Parathyroid adenoma (tissue), 2 donors: ENCODE data around the gene DNM1.

Experiments
- H2AFZ ChIP-seq: fragments of 300-600 bp; sonication (generic); one replicate; pipeline ENCODE4 v1.7.0; 2017; ENCODE audit warnings: antibody characterized with exemption, mild to moderate bottlenecking
- H3K27ac ChIP-seq: fragments of 300-600 bp; sonication (generic); one replicate; pipeline ENCODE4 v1.7.0; 2017
- H3K27me3 ChIP-seq: fragments of 300-600 bp; sonication (generic); one replicate; pipeline ENCODE4 v1.7.0; 2017; ENCODE audit warnings: low read length; ENCODE audit not compliant: control insufficient read depth, insufficient read depth
- H3K36me3 ChIP-seq: fragments of 300-600 bp; sonication (generic); one replicate; pipeline ENCODE4 v1.7.0; 2017; ENCODE audit warnings: low read length; ENCODE audit not compliant: control insufficient read depth, insufficient read depth
- H3K4me1 ChIP-seq: fragments of 300-600 bp; sonication (generic); one replicate; pipeline ENCODE4 v1.7.0; 2017; ENCODE audit warnings: control low read depth
- H3K4me2 ChIP-seq: fragments of 300-600 bp; sonication (generic); one replicate; pipeline ENCODE4 v1.7.0; 2017; ENCODE audit warnings: low read length
- H3K4me3 ChIP-seq: fragments of 300-600 bp; sonication (generic); one replicate; pipeline ENCODE4 v1.7.0; 2017; ENCODE audit warnings: low read depth, low read length
- H3K79me2 ChIP-seq: fragments of 300-600 bp; sonication (generic); one replicate; pipeline ENCODE4 v1.7.0; 2017; ENCODE audit warnings: control low read depth
- H3K9ac ChIP-seq: fragments of 300-600 bp; sonication (generic); one replicate; pipeline ENCODE4 v1.7.0; 2017; ENCODE audit warnings: mild to moderate bottlenecking
- H3K9me3 ChIP-seq: fragments of 300-600 bp; sonication (generic); one replicate; pipeline ENCODE4 v1.7.0; 2017; ENCODE audit warnings: low read length; ENCODE audit not compliant: control insufficient read depth
- TF ChIP-seq, protein P1 (sequence below): fragments of 300-600 bp; sonication (generic); IDR thresholded peaks from one replicate; pipeline ENCODE4 v1.7.0; 2017; ENCODE audit warnings: antibody characterized with exemption, mild to moderate bottlenecking
- donor health status: primary hyperparathyroidism.

The DNM1 gene

DNA sequence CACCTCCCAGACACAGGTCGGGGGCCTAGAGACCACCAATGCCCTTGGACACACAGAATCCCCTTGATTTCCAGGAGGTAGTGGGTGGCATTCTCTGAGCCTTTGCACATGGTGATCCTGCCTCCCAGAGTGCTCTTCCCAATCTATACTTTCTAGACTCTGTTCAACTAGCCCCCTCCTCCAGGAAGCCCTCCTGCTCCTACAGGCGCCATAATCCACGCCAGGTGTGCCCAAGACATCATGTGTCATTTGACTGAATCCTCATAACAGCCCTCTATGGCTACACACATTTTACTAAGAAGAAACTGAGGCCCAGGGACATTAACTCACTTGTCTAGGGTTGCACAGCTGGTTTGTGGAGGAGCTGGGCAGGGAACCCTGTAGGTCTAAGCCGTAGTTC lies 36.0 kb upstream of the DNM1 start:
- Histone ChIP-seq H3K4me1 (no peaks in the 10 kb centered on the region), H3K9me3 (no peaks in the 10 kb centered on the region), H2AFZ (no peak overlapping the region), H3K9ac (no peak overlapping the region), H3K36me3 (no peaks in the 10 kb centered on the region), H3K27me3 (no peaks in the 10 kb centered on the region), H3K79me2 (no peaks in the 10 kb centered on the region), H3K4me3 (no peak overlapping the region), H3K27ac (no peak overlapping the region), H3K4me2 (no peak overlapping the region)
- TF ChIP-seq, protein P1, sequence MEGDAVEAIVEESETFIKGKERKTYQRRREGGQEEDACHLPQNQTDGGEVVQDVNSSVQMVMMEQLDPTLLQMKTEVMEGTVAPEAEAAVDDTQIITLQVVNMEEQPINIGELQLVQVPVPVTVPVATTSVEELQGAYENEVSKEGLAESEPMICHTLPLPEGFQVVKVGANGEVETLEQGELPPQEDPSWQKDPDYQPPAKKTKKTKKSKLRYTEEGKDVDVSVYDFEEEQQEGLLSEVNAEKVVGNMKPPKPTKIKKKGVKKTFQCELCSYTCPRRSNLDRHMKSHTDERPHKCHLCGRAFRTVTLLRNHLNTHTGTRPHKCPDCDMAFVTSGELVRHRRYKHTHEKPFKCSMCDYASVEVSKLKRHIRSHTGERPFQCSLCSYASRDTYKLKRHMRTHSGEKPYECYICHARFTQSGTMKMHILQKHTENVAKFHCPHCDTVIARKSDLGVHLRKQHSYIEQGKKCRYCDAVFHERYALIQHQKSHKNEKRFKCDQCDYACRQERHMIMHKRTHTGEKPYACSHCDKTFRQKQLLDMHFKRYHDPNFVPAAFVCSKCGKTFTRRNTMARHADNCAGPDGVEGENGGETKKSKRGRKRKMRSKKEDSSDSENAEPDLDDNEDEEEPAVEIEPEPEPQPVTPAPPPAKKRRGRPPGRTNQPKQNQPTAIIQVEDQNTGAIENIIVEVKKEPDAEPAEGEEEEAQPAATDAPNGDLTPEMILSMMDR = no peak

DNA sequence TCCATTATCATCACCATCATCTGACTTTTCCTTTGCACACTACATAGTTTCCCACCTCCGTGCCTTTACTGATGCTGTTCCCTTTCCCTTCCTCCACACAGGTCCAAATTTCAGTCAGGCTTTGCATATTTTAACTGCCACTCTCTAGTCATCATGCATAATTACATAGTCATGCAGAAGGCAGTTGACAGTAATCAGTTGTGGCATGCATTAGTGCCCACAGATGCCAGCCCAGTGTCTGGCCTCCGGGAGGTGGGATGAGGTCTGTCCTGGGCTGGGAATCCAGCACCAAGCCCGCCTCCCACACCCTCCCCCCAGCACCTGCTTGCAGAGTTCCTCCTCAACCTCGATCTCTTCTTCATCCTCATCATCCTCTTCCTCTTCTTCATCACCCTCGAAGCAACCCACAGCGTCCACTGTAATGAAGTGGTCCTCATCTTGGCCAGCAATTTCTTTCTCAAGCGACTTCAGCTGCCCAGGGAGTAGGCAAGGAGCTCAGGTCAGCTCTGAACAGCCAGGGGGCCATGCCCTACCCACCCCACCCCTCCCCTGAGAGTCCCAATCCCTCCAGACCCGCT lies 34.4 kb upstream of the DNM1 start:
- H3K27ac ChIP-seq = no peak overlapping the region

DNA sequence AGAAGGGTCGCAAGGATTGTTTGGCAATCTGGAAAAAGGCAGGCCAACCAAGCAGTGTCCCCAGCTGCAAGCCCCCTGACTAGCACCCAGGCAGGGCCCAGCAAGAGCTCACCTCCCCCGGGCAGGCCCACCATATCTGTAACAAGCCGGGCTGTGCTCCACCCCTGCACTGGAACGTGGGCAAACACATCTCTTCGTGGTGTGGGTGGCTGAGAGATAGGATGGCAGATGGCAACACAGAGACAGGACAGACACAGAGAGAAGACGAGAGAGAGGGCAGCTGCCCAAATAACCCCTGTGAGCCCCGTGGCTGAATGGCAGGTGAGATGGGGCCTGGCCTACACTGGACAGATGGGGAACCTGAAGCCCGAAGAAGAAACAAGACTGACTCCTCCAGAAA lies 33.7 kb upstream of the DNM1 start:
- Histone ChIP-seq H3K4me1 (no peaks in the 10 kb centered on the region), H3K27ac (no peak overlapping the region), H3K4me2 (no peak overlapping the region), H3K9me3 (no peaks in the 10 kb centered on the region), H3K27me3 (no peaks in the 10 kb centered on the region), H3K79me2 (no peaks in the 10 kb centered on the region), H3K36me3 (no peaks in the 10 kb centered on the region), H2AFZ (no peak overlapping the region), H3K9ac (no peak overlapping the region), H3K4me3 (no peak overlapping the region)
- TF ChIP-seq, protein P1 = no peak

More for the DNA sequence above, 34.4 kb upstream of the DNM1 start:
- Histone ChIP-seq H3K4me3 (no peak overlapping the region), H3K9ac (no peak overlapping the region), H3K36me3 (no peaks in the 10 kb centered on the region), H3K9me3 (no peaks in the 10 kb centered on the region), H3K79me2 (no peaks in the 10 kb centered on the region), H2AFZ (no peak overlapping the region), H3K4me1 (no peaks in the 10 kb centered on the region), H3K4me2 (no peak overlapping the region), H3K27me3 (no peaks in the 10 kb centered on the region)
- TF ChIP-seq, protein P1 = no peak

DNA sequence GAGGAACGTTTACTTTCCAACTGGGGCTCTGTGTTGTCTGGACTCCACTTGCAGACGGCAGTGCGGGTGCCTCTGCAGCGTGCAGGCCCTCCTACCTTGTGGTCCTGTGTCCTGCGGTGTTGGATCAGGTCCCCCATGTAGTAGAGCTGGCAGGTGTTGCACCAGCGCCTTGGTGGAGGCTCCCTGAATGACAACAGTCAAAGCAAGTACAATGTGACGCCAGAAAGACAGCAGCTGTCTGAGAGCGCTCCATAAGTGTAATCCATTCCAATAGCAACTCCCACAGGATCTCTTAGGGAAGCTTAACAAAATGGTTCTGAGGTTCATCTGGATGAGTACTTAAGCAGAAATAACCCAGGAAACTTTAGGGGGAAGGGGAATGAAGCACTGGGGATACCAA lies 33.3 kb upstream of the DNM1 start:
- Histone ChIP-seq H3K4me1 (no peaks in the 10 kb centered on the region), H2AFZ (no peak overlapping the region), H3K4me3 (no peak overlapping the region), H3K9ac (no peak overlapping the region), H3K36me3 (no peaks in the 10 kb centered on the region), H3K79me2 (no peaks in the 10 kb centered on the region), H3K27ac (no peak overlapping the region), H3K9me3 (no peaks in the 10 kb centered on the region), H3K27me3 (no peaks in the 10 kb centered on the region), H3K4me2 (no peak overlapping the region)
- TF ChIP-seq, protein P1 = no peak

DNA sequence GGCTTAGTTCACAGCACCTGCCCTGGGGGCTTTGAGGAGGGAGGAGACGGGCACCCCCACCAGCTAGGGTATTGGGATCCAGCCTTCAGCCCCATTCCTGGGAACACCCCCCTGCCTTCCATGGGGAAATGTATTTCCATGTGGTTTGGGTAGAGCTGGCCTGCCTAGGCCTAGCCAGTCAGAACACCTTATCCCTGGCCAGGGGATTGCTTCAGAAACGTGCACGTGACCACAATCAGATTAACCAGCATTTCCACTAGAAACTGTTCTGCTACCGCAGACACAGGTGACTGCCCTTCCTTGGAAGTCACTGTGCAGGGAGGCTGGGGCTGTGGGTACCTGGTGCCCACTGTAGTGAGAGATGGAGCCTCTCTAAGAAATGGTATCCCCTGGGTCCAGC lies 29.1 kb upstream of the DNM1 start:
- Histone ChIP-seq H3K79me2 (no peaks in the 10 kb centered on the region), H3K4me2 (peak overlapping the region; percentile 37), H3K36me3 (no peaks in the 10 kb centered on the region), H3K4me3 (no peak overlapping the region), H3K4me1 (no peaks in the 10 kb centered on the region), H3K27me3 (no peaks in the 10 kb centered on the region), H3K9ac (no peak overlapping the region), H3K9me3 (no peaks in the 10 kb centered on the region), H2AFZ (no peak overlapping the region), H3K27ac (no peak overlapping the region)
- TF ChIP-seq, protein P1 = no peak
